IMR-90 (cell line): ENCODE data around the gene IL21R. TPM values are rescaled to one million over a fixed set of nuclear protein-coding genes. Genes with fewer than 3 reads are reported as not detected.

Source experiments
- ATAC-seq: fragments of 200-7000 bp; cut with Tn5 transposase; 2 replicates; pipeline ENCODE4 v1.9.1; 2020; ENCODE audit warnings: low read depth, mild to moderate bottlenecking, moderate library complexity
- BruUV-seq: library from RNA; stranded (reverse); fragments of 400-500 nt; replicated peaks from 2 replicates; lab custom pipeline; 2021; lab: Mats Ljungman, UMichigan
- CTCF ChIA-PET: fragments of 300-600 bp; formaldehyde crosslinking; extraction: SDS; loops from one replicate; lab custom pipeline; 2021; ENCODE audit warnings: antibody characterized with exemption; lab: Yijun Ruan, JAX
- POLR2A ChIA-PET: fragments of 300-600 bp; sonication (Branson Sonifier 250); formaldehyde crosslinking; loops from one replicate; lab custom pipeline; 2022; ENCODE audit warnings: antibody characterized with exemption; ENCODE audit not compliant: unreplicated experiment; lab: Charles Lee
- DNase-seq: peaks from one replicate; pipeline ENCODE4 v3.0.0; 2013
- H2AFZ ChIP-seq: replicated peaks from 2 replicates; pipeline ENCODE3; 2013; ENCODE audit warnings: low read length, mild to moderate bottlenecking; ENCODE audit not compliant: poor library complexity
- H2AK5ac ChIP-seq: 2 replicates; pipeline ENCODE4 v1.6.1; 2013; ENCODE audit warnings: low read depth, low read length, inconsistent platforms
- H2AK9ac ChIP-seq: replicated peaks from 2 replicates; pipeline ENCODE3; 2013; ENCODE audit warnings: mild to moderate bottlenecking, low read depth, low read length, moderate library complexity; ENCODE audit not compliant: poor library complexity
- H2BK120ac ChIP-seq: 2 replicates; pipeline ENCODE4 v1.6.1; 2013; ENCODE audit warnings: low read depth, low read length, inconsistent platforms
- H2BK15ac ChIP-seq: 3 replicates; pipeline ENCODE4 v1.6.1; 2013; ENCODE audit warnings: low read depth, low read length, inconsistent platforms
- H2BK20ac ChIP-seq: 2 replicates; pipeline ENCODE4 v1.6.1; 2013; ENCODE audit warnings: low read depth, mild to moderate bottlenecking, inconsistent platforms, low read length, moderate library complexity
- H2BK5ac ChIP-seq: 2 replicates; pipeline ENCODE4 v1.6.1; 2013; ENCODE audit warnings: mild to moderate bottlenecking, low read depth, low read length, inconsistent platforms; ENCODE audit not compliant: poor library complexity, severe bottlenecking
- H3K14ac ChIP-seq: replicated peaks from 2 replicates; pipeline ENCODE4 v1.6.1; 2013; ENCODE audit warnings: low read depth, low read length, inconsistent platforms
- H3K18ac ChIP-seq: 2 replicates; pipeline ENCODE4 v1.6.1; 2013; ENCODE audit warnings: low read depth, low read length, control low read depth
- H3K23ac ChIP-seq: 2 replicates; pipeline ENCODE4 v1.6.1; 2013; ENCODE audit warnings: low read depth, low read length, inconsistent platforms
- H3K27ac ChIP-seq: 2 replicates; pipeline ENCODE4 v1.5.1; 2013; ENCODE audit warnings: mild to moderate bottlenecking, control low read depth, low read length; ENCODE audit not compliant: insufficient read depth
- H3K27me3 ChIP-seq: 2 replicates; pipeline ENCODE4 v1.6.1; 2013; ENCODE audit warnings: low read length; ENCODE audit not compliant: control insufficient read depth, insufficient read depth
- H3K36me3 ChIP-seq: 2 replicates; pipeline ENCODE4 v1.6.1; 2013; ENCODE audit warnings: low read length, mixed read lengths; ENCODE audit not compliant: control insufficient read depth, insufficient read depth
- H3K4ac ChIP-seq: 2 replicates; pipeline ENCODE4 v1.6.1; 2013; ENCODE audit warnings: low read depth, low read length, inconsistent platforms
- H3K4me1 ChIP-seq: 2 replicates; pipeline ENCODE4 v1.6.1; 2013; ENCODE audit warnings: low read length, mixed read lengths; ENCODE audit not compliant: control insufficient read depth, insufficient read depth
- H3K4me2 ChIP-seq: 2 replicates; pipeline ENCODE4 v1.6.1; 2013; ENCODE audit warnings: low read depth, mild to moderate bottlenecking, control low read depth, low read length, moderate library complexity
- H3K4me3 ChIP-seq: 2 replicates; pipeline ENCODE4 v1.5.1; 2013; ENCODE audit warnings: low read depth, mild to moderate bottlenecking, control low read depth, low read length, moderate library complexity; ENCODE audit not compliant: insufficient read depth
- H3K56ac ChIP-seq: 2 replicates; pipeline ENCODE4 v1.6.1; 2013; ENCODE audit warnings: low read length, inconsistent platforms; ENCODE audit not compliant: insufficient read depth; ENCODE audit errors: extremely low read depth
- H3K79me1 ChIP-seq, 2 experiments: 2 replicates each; pipeline ENCODE4 v1.6.1; 2013; ENCODE audit warnings: low read length in 2 of 2, inconsistent platforms in 1 of 2, low read depth in 1 of 2
- H3K9ac ChIP-seq: 2 replicates; pipeline ENCODE4 v1.6.1; 2013; ENCODE audit warnings: low read depth, low read length, control low read depth
- H3K9me1 ChIP-seq: 2 replicates; pipeline ENCODE4 v1.6.1; 2013; ENCODE audit warnings: low read length, inconsistent platforms; ENCODE audit not compliant: insufficient read depth
- H3K9me3 ChIP-seq: 2 replicates; pipeline ENCODE4 v1.6.1; 2013; ENCODE audit warnings: low read length; ENCODE audit not compliant: control insufficient read depth, insufficient read depth
- H4K20me1 ChIP-seq: 2 replicates; pipeline ENCODE4 v1.6.1; 2013; ENCODE audit warnings: low read length, inconsistent platforms; ENCODE audit not compliant: insufficient read depth
- H4K5ac ChIP-seq: 2 replicates; pipeline ENCODE4 v1.6.1; 2013; ENCODE audit warnings: mild to moderate bottlenecking, low read depth, low read length, control low read depth
- H4K8ac ChIP-seq, 2 experiments: 2 replicates each; pipeline ENCODE4 v1.6.1; 2013; ENCODE audit warnings: low read depth in 2 of 2, low read length in 2 of 2, control low read depth in 1 of 2, inconsistent platforms in 1 of 2
- H4K91ac ChIP-seq: 2 replicates; pipeline ENCODE4 v1.6.1; 2013; ENCODE audit warnings: low read depth, low read length, inconsistent platforms; ENCODE audit not compliant: insufficient read depth
- CEBPB ChIP-seq: IDR thresholded peaks from 2 replicates; pipeline ENCODE4 v1.6.1; 2012; ENCODE audit warnings: low read depth, low read length, improper control_type of control experiment
- FOS ChIP-seq: fragments of 150-350 bp; IDR thresholded peaks from 2 replicates; pipeline ENCODE4 v1.6.1; 2016; ENCODE audit warnings: low read depth, low read length
- MAFK ChIP-seq: IDR thresholded peaks from 2 replicates; pipeline ENCODE4 v1.6.1; 2012; ENCODE audit warnings: low read depth, low read length, improper control_type of control experiment
- RCOR1 ChIP-seq: IDR thresholded peaks from 2 replicates; pipeline ENCODE4 v1.6.1; 2012; ENCODE audit warnings: mild to moderate bottlenecking, low read length, improper control_type of control experiment; ENCODE audit not compliant: insufficient replicate concordance
- USF2 ChIP-seq: fragments of 150-350 bp; IDR thresholded peaks from 2 replicates; pipeline ENCODE4 v1.6.1; 2017; ENCODE audit warnings: mild to moderate bottlenecking, antibody characterized with exemption, low read length, low read depth
- whole genome bisulfite sequencing, 2 experiments: methylation state at CpG; one replicate each; pipeline versions ENCODE4 v1.1.5 to v1.1.7; 2013; ENCODE audit warnings: missing lambda C conversion rate in 2 of 2; ENCODE audit not compliant: insufficient read length in 1 of 2; ENCODE audit errors: extremely low coverage in 2 of 2; 5-methylcytosine and 5-hydroxymethylcytosine counted together
- dilution Hi-C: fragments of 300-500 bp; cut with HindIII; formaldehyde crosslinking; loops from one replicate; pipeline ENCODE4 v1.14.3; 2018; ENCODE audit warnings: low sequenced_read_pairs; ENCODE audit not compliant: unreplicated experiment
- in situ Hi-C: fragments of 300-500 bp; cut with MboI; formaldehyde crosslinking; loops from 3 replicates; pipeline ENCODE4 v1.14.3; 2019; ENCODE audit warnings: low sequenced_read_pairs, inconsistent platforms, mixed read lengths
- intact Hi-C: fragments of 100-400 bp; cut with micrococcal nuclease; formaldehyde crosslinking; loops from 2 replicates; pipeline ENCODE4 v1.10.0; 2022
- polyA plus RNA-seq, 3 experiments: library from polyadenylated mRNA; depleted of rRNA; stranded (reverse); fragments of >200 nt; gene quantifications; 2 replicates each; pipeline ENCODE4 v1.2.3, GENCODE V29; 2012; ENCODE audit warnings: low replicate concordance in 1 of 3
- total RNA-seq: library from RNA; depleted of rRNA; stranded (reverse); fragments of >200 nt; gene quantifications from 2 replicates; pipeline ENCODE4 v1.2.3, GENCODE V29; 2012

The IL21R gene
- total and polyA plus RNA-seq, 2 of the 4 experiments (the other 2 are of a cell fraction) = 0.72 to 0.97 TPM

DNA sequence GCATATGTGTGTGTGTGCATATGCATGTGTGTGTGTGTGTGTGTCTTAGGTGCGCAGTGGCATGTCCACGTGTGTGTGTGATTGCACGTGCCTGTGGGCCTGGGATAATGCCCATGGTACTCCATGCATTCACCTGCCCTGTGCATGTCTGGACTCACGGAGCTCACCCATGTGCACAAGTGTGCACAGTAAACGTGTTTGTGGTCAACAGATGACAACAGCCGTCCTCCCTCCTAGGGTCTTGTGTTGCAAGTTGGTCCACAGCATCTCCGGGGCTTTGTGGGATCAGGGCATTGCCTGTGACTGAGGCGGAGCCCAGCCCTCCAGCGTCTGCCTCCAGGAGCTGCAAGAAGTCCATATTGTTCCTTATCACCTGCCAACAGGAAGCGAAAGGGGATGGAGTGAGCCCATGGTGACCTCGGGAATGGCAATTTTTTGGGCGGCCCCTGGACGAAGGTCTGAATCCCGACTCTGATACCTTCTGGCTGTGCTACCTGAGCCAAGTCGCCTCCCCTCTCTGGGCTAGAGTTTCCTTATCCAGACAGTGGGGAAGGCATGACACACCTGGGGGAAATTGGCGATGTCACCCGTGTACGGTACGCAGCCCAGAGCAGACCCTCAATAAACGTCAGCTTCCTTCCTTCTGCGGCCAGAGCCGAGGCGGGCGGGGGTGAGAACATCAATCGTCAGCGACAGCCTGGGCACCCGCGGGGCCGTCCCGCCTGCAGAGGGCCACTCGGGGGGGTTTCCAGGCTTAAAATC lies 47.6 kb downstream of the IL21R start:
- H2BK5ac ChIP-seq = no peak overlapping the region
- peaks cover 5% of the 10 kb centered on the region for H3K4me1 ChIP-seq
- H2BK120ac ChIP-seq = no peak overlapping the region
- H2AK9ac ChIP-seq = no peak overlapping the region
- H2BK15ac ChIP-seq = no peak overlapping the region
- no peak overlapping the region for H3K9ac ChIP-seq
- H4K20me1 ChIP-seq = no peaks in the 10 kb centered on the region
- BruUV-seq = no TSS peak
- no peak for DNase-seq
- 0 out of 2 replicates have a peak, but pooled peaks cover 3% of the 10 kb centered on the region for H3K9me1 ChIP-seq
- no peak overlapping the region for H2BK20ac ChIP-seq
- H3K14ac ChIP-seq = no peak overlapping the region
- no peak overlapping the region for H4K91ac ChIP-seq
- H3K27ac ChIP-seq = no peak overlapping the region
- H3K9me3 ChIP-seq = peaks cover 5% of the 10 kb centered on the region
- H2AFZ ChIP-seq = no peak overlapping the region
- H3K27me3 ChIP-seq = no peaks in the 10 kb centered on the region
- 63% methylated on average over 21 of the region's 31 CpGs; no CpG with 5 or more reads in 1 of the 2 experiments for WGBS, 2 experiments
- H3K56ac ChIP-seq = no peak overlapping the region
- CTCF ChIA-PET = interaction anchor here (0.6 kb wide), 1 partner anchor 60 kb away, joined by 4 read pairs; no protein-coding TSS in a partner anchor
- no peaks in the 10 kb centered on the region for H3K79me1 ChIP-seq
- no peak overlapping the region for H3K4ac ChIP-seq
- H4K5ac ChIP-seq = no peak overlapping the region
- no peak for TF ChIP-seq FOS
- no peak for TF ChIP-seq CEBPB
- TF ChIP-seq USF2 = no peak
- no peak for TF ChIP-seq RCOR1
- TF ChIP-seq MAFK = no peak
- no peak overlapping the region for H3K18ac ChIP-seq
- no peak overlapping the region for H4K8ac ChIP-seq
- no peak overlapping the region for H3K4me2 ChIP-seq
- dilution Hi-C loops (no loop called here), in situ Hi-C loops (loop anchor here (5.0 to 25.0 kb wide), 4 partner anchors 77 to 1612 kb away; no protein-coding TSS in a partner anchor), intact Hi-C loops (no loop called here)
- peaks cover 2% of the 10 kb centered on the region; the same call in 1 of the 2 replicates for H3K36me3 ChIP-seq
- no peak for ATAC-seq
- H2AK5ac ChIP-seq = no peak overlapping the region
- H3K4me3 ChIP-seq = no peak overlapping the region
- POLR2A ChIA-PET = no interaction called here
- H3K23ac ChIP-seq = no peak overlapping the region
